Thyroid gland (tissue), 4 donors: ENCODE results near the gene MYOM3.

ENCODE experiments used
- CTCF ChIP-seq, 6 experiments: fragments of 200-600 bp in 3 of 6; fragments of 450-650 bp in 3 of 6; sonication (generic) in 3 of 6; IDR thresholded peaks; one replicate each; pipeline ENCODE4 v1.5.1; 2016 to 2019; ENCODE audit warnings: antibody characterized with exemption in 6 of 6, mild to moderate bottlenecking in 2 of 6, inconsistent platforms in 1 of 6, moderate library complexity in 1 of 6
- POLR2A ChIP-seq, 2 donors: fragments of 450-650 bp; IDR thresholded peaks; one replicate each; pipeline ENCODE4 v1.6.1; 2017; ENCODE audit warnings: antibody characterized with exemption in 2 of 2, mild to moderate bottlenecking in 2 of 2, moderate library complexity in 1 of 2

GRCh38 chr1:24103879-24104278 lies 8.1 kb downstream of the MYOM3 start:
- TF ChIP-seq CTCF (IDR thresholded peaks at IDR 0.05): no peak
- TF ChIP-seq POLR2A (IDR thresholded peaks at IDR 0.05): no peak
